Adrenal gland (tissue), 19 donors: ENCODE results near the gene BTN1A1. TPM values are rescaled to one million over a fixed set of nuclear protein-coding genes. Genes with fewer than 3 reads are reported as not detected.

Experiments used
- DNase-seq, 7 donors: peaks; one replicate each; pipeline ENCODE4 v3.0.0-alpha.2; 2019 to 2020
- H3K27ac ChIP-seq, 5 donors: fragments of 200-600 bp; sonication (generic) in 4 of 5; 1 replicate in 3 of 5; 2 replicates in 2 of 5; pipeline versions ENCODE4 v1.5.1 to v1.8.0; 2016 to 2020; ENCODE audit warnings: mild to moderate bottlenecking in 1 of 5
- H3K27me3 ChIP-seq: fragments of 200-600 bp; 2 replicates; pipeline ENCODE4 v1.8.0; 2021
- H3K36me3 ChIP-seq, 2 donors: fragments of 200-600 bp; replicated peaks in 1 of 2; 1 replicate in 1 of 2; 2 replicates in 1 of 2; pipeline versions ENCODE4 v1.5.1 to v1.8.0; 2018 to 2022
- H3K4me1 ChIP-seq, 2 donors: fragments of 200-600 bp; replicated peaks in 1 of 2; 1 replicate in 1 of 2; 2 replicates in 1 of 2; pipeline versions ENCODE4 v1.5.1 to v1.8.0; 2018 to 2021
- H3K4me3 ChIP-seq, 4 donors: fragments of 200-600 bp; sonication (generic) in 3 of 4; one replicate each; pipeline ENCODE4 v1.5.1; 2016 to 2018
- H3K9me3 ChIP-seq, 3 donors: fragments of 200-600 bp; sonication (generic) in 1 of 3; replicated peaks in 1 of 3; 1 replicate in 2 of 3; 2 replicates in 1 of 3; pipeline versions ENCODE4 v1.5.1 to v1.8.0; 2016 to 2021
- POLR2A ChIP-seq, 2 donors: fragments of 450-650 bp; IDR thresholded peaks; one replicate each; pipeline ENCODE4 v1.6.1; 2017; ENCODE audit warnings: antibody characterized with exemption in 2 of 2, mild to moderate bottlenecking in 2 of 2, moderate library complexity in 1 of 2
- WGBS, 4 donors: extraction: QIAGEN DNeasy Blood & Tissue Kit in 2 of 4; methylation state at CpG; one replicate each; pipeline versions ENCODE4 v1.1.5 to v1.1.7; 2013 to 2017; 5-methylcytosine and 5-hydroxymethylcytosine counted together
- intact Hi-C, 2 donors: fragments of 100-400 bp; cut with DNase I; formaldehyde crosslinking; loops; one replicate each; pipeline versions ENCODE4 v1.14.1 to v1.15.0; 2022 to 2023
- long read RNA-seq, 10 donors: library from polyadenylated mRNA in 3 of 10; unstranded in 2 of 10; stranded (forward) in 1 of 10; transcript quantifications; one replicate each; pipeline ENCODE4 v2.0.0 and lab custom pipeline, GENCODE V29; 2021 to 2026
- polyA plus RNA-seq, 3 donors: library from polyadenylated mRNA; stranded (reverse); fragments of 200-250 nt in 2 of 3; fragments of 350-450 nt in 1 of 3; fragmentation: Illumina TruSeq in 1 of 3; extraction: RNeasy Lipid Tissue Mini Kit (QIAGEN cat#74804) in 1 of 3; gene quantifications; one replicate each; pipeline ENCODE4 v1.2.3, GENCODE V29; 2013 to 2014
- total RNA-seq, 9 donors: library from RNA; depleted of rRNA in 4 of 9; stranded (reverse); fragments of >200 nt in 4 of 9; fragments of 120-200 nt in 1 of 9; fragmentation: NEBNext Ultra II Directional in 1 of 9; extraction: Animal tissue kit (Norgen Biotek cat#: 25700) in 1 of 9; gene quantifications; one replicate each; pipeline versions ENCODE4 v1.1.0 to v1.2.4, GENCODE V29; 2013 to 2023
- TF ChIP-seq, protein P1 (sequence below), 6 experiments: fragments of 450-650 bp in 4 of 6; fragments of 200-600 bp in 2 of 6; sonication (generic) in 1 of 6; IDR thresholded peaks; 1 replicate in 5 of 6; 2 replicates in 1 of 6; pipeline versions ENCODE4 v1.5.1 to v1.8.0; 2016 to 2021; ENCODE audit warnings: antibody characterized with exemption in 6 of 6, mild to moderate bottlenecking in 2 of 6, moderate library complexity in 1 of 6
- donor health status: healthy with polysubstance abuse.
- donor health status: Bipolar disorder and iron deficiency.
- donor health status: DM: yes; HTN: yes; CAD: no.
- donor health status: DM: no; HTN: no; CAD: no.
- donor health status: DM: no; HTN: no; CAD: no.
- donor health status: DM: yes; HTN: yes; CAD: no.

BTN1A1 gene, protein sequence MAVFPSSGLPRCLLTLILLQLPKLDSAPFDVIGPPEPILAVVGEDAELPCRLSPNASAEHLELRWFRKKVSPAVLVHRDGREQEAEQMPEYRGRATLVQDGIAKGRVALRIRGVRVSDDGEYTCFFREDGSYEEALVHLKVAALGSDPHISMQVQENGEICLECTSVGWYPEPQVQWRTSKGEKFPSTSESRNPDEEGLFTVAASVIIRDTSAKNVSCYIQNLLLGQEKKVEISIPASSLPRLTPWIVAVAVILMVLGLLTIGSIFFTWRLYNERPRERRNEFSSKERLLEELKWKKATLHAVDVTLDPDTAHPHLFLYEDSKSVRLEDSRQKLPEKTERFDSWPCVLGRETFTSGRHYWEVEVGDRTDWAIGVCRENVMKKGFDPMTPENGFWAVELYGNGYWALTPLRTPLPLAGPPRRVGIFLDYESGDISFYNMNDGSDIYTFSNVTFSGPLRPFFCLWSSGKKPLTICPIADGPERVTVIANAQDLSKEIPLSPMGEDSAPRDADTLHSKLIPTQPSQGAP
- under 1 TPM in 1 of 9 donors, not detected in 8; 0.28 TPM for total RNA-seq
- not detected for polyA plus RNA-seq
- long read RNA-seq, donor 1 = 0 reads
- long read RNA-seq, donor 2 = 0 reads
- long read RNA-seq, donor 3 = 0 reads
- long read RNA-seq, donor 4 = 0 reads
- long read RNA-seq, donor 5 = 0 reads
- long read RNA-seq, donor 6 = 0 reads
- long read RNA-seq, donor 7 = 0 reads
- long read RNA-seq, donor 8 = 0 reads
- long read RNA-seq, donor 9 = 0 reads
- long read RNA-seq, donor 10 = 0 reads

DNA sequence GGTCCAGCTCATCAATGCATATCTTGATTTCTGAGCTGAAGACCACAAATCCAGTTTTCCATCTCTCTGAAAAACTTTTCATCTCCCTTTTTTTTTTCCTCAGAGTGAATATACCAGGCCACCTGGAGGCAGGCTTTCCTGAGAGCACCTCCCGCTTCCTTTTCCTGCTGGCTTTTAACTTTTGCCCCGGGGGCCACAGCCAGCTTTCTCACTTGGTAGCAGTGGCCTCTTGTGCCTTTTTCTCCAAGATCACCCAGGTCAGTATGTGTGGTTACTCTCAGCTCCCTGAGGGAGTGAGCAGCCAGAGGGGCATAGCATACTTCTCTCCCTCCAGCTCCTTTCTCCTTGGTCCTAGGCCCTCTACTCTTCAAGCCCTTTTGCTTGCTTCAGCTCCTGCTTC lies at the start of gene BTN1A1:
TSS of gene BTN1A1 (plus strand) at position 202 of the 400 bp plus-strand sequence. CDS start 984 bp downstream, outside the sequence.
- DNase-seq = no peak
- Histone ChIP-seq H3K27ac (no peak within 1 kb of the TSS), H3K36me3 (no peaks in the 10 kb centered on the region), H3K4me1 (peaks cover 7 to 10% of the 10 kb centered on the region in 2 donors), H3K27me3 (peaks cover 18% of the 10 kb centered on the region), H3K9me3 (no peaks in the 10 kb centered on the region), H3K4me3 (no peak within 1 kb of the TSS)
- intact Hi-C loops = no loop called here
- no peak for TF ChIP-seq POLR2A (IDR thresholded peaks at IDR 0.05)
- TF ChIP-seq, protein P1, sequence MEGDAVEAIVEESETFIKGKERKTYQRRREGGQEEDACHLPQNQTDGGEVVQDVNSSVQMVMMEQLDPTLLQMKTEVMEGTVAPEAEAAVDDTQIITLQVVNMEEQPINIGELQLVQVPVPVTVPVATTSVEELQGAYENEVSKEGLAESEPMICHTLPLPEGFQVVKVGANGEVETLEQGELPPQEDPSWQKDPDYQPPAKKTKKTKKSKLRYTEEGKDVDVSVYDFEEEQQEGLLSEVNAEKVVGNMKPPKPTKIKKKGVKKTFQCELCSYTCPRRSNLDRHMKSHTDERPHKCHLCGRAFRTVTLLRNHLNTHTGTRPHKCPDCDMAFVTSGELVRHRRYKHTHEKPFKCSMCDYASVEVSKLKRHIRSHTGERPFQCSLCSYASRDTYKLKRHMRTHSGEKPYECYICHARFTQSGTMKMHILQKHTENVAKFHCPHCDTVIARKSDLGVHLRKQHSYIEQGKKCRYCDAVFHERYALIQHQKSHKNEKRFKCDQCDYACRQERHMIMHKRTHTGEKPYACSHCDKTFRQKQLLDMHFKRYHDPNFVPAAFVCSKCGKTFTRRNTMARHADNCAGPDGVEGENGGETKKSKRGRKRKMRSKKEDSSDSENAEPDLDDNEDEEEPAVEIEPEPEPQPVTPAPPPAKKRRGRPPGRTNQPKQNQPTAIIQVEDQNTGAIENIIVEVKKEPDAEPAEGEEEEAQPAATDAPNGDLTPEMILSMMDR (IDR thresholded peaks at IDR 0.05) = no peak
- WGBS, 4 donors = 64 to 73% (median 72%) methylated on average over 2 of the region's 2 CpGs

DNA sequence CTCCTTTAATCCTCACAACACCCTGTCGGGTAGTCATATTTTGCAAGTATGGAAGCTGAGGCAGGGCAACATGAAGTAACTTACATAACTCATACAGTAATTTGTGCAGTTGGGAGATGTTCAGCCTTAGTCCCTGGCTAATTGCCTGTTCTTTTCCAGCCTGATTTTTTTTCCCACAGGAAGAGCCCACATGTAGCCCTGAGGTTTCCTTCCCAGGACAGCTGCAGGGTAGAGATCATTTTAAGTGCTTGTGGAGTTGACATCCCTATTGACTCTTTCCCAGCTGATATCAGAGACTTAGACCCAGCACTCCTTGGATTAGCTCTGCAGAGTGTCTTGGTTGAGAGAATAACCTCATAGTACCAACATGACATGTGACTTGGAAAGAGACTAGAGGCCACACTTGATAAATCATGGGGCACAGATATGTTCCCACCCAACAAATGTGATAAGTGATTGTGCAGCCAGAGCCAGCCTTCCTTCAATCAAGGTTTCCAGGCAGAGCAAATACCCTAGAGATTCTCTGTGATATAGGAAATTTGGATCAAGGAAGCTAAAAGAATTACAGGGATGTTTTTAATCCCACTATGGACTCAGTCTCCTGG lies 47.4 kb upstream of the BTN1A1 start:
- Histone ChIP-seq H3K36me3 (peaks cover 0 to 28% of the 10 kb centered on the region in 2 donors), H3K27ac (no peak overlapping the region), H3K27me3 (no peaks in the 10 kb centered on the region), H3K4me3 (no peak overlapping the region), H3K4me1 (peaks cover 0 to 7% of the 10 kb centered on the region in 2 donors), H3K9me3 (no peaks in the 10 kb centered on the region)
- DNase-seq = no peak
- 75 to 93% (median 85%) methylated on average over 1 of the region's 1 CpG for WGBS, 4 donors
- intact Hi-C loops = no loop called here
- TF ChIP-seq POLR2A (IDR thresholded peaks at IDR 0.05) = no peak
- TF ChIP-seq, protein P1 (IDR thresholded peaks at IDR 0.05) = no peak

DNA sequence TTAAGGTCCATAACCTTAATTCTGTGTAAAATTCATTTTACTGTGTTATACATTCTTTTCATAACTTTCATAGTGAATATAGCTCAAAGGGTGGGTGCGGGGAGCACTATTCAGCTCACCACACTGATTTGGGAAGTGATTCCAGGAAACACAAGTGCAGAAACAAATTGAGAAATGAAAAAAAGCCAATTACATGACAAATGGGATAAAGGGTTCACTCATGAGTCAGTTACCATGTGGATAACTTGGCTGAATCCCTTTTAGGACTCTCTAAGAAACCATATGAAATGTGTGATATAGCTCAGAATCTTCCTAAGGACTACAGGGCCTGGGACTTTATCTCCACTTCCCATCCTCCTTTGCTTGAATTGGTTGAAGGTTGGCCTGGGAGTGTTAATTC lies 45.5 kb upstream of the BTN1A1 start:
- DNase-seq = no peak
- Histone ChIP-seq H3K4me1 (peaks cover 0 to 19% of the 10 kb centered on the region in 2 donors), H3K27me3 (no peaks in the 10 kb centered on the region), H3K9me3 (no peaks in the 10 kb centered on the region), H3K36me3 (peaks cover 0 to 14% of the 10 kb centered on the region in 2 donors), H3K27ac (no peak overlapping the region), H3K4me3 (no peak overlapping the region)
- intact Hi-C loops = no loop called here
- TF ChIP-seq, protein P1 (IDR thresholded peaks at IDR 0.05) = no peak
- no peak for TF ChIP-seq POLR2A (IDR thresholded peaks at IDR 0.05)
- WGBS, 4 donors = 87 to 92% (median 90%) methylated on average over 1 of the region's 1 CpG

DNA sequence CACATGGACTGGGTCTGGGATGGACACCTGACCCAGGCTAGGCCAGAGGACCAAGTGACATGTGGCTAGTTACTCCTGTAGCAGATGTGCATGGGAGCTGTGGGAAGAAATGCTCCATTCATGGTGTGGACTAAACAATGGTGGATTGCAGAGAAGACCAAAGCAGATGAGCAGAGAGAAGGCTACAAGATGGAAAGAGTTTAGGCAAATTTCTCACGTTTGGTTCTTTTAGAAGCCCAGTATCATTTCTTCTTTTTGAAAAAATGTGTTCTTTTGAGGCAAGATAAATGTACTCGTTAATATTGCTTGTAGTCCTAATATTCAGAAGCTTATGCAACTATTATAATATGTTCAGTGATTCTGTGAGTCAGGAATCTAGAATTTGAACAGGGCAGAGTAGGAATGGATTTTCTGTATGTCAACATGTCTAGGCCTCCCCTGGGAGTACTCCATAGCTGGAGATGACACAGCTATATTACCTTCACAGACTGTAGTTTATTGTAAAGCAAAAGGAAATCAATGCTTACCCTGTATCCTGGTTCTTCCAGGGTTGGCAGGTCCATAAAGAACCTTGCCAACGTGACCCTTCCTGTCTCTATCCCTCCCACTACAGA lies 44.6 kb upstream of the BTN1A1 start:
- H3K4me1 ChIP-seq = peaks cover 6 to 27% of the 10 kb centered on the region in 2 donors
- H3K36me3 ChIP-seq = peaks cover 0 to 12% of the 10 kb centered on the region in 2 donors
- intact Hi-C loops = no loop called here
- 85 to 96% (median 91%) methylated on average over 3 of the region's 3 CpGs for WGBS, 4 donors
- H3K9me3 ChIP-seq = no peaks in the 10 kb centered on the region
- TF ChIP-seq, protein P1 (IDR thresholded peaks at IDR 0.05) = no peak
- TF ChIP-seq POLR2A (IDR thresholded peaks at IDR 0.05) = no peak
- H3K27ac ChIP-seq = no peak overlapping the region
- H3K4me3 ChIP-seq = no peak overlapping the region
- no peaks in the 10 kb centered on the region for H3K27me3 ChIP-seq
- DNase-seq = no peak
